WTC11 (cell line): Measurements from ENCODE around the gene MACROH2A2.

ENCODE experiments used
- ATF3 ChIP-seq: sonication (generic); formaldehyde crosslinking; conservative IDR thresholded peaks from 2 replicates; pipeline ENCODE4 v1.8.1; 2022; ENCODE audit warnings: mild to moderate bottlenecking, missing genetic modification reagents
- CREB1 ChIP-seq: sonication (generic); formaldehyde crosslinking; IDR thresholded peaks from 2 replicates; pipeline ENCODE4 v1.8.0; 2023; ENCODE audit warnings: mild to moderate bottlenecking, missing genetic modification reagents
- CTCF ChIP-seq: fragments of 200-600 bp; IDR thresholded peaks from 2 replicates; pipeline ENCODE4 v1.8.0; 2022; ENCODE audit warnings: antibody characterized with exemption
- ERG ChIP-seq: fragments of 250-450 bp; sonication (Bioruptor Pico); IDR thresholded peaks from 2 replicates; pipeline ENCODE4 v1.8.0; 2021; ENCODE audit warnings: mild to moderate bottlenecking
- FOXJ3 ChIP-seq: sonication (generic); formaldehyde crosslinking; IDR thresholded peaks from 2 replicates; pipeline ENCODE4 v1.9.0; 2021; ENCODE audit warnings: missing genetic modification reagents, mild to moderate bottlenecking, borderline replicate concordance
- GABPB1 ChIP-seq: sonication (generic); formaldehyde crosslinking; IDR thresholded peaks from 2 replicates; pipeline ENCODE4 v1.8.1; 2023; ENCODE audit warnings: mild to moderate bottlenecking, missing genetic modification reagents
- KAT7 ChIP-seq: sonication (generic); formaldehyde crosslinking; IDR thresholded peaks from 2 replicates; pipeline ENCODE4 v1.8.1; 2023; ENCODE audit warnings: missing genetic modification reagents, mild to moderate bottlenecking, borderline replicate concordance
- NR2C2 ChIP-seq: sonication (generic); formaldehyde crosslinking; IDR thresholded peaks from 2 replicates; pipeline ENCODE4 v1.8.0; 2022; ENCODE audit warnings: mild to moderate bottlenecking, missing genetic modification reagents
- RELA ChIP-seq: sonication (generic); formaldehyde crosslinking; IDR thresholded peaks from 2 replicates; pipeline ENCODE4 v1.8.1; 2022; ENCODE audit warnings: missing genetic modification reagents, mild to moderate bottlenecking, borderline replicate concordance
- SMAD4 ChIP-seq: sonication (generic); formaldehyde crosslinking; IDR thresholded peaks from 2 replicates; pipeline ENCODE4 v1.8.0; 2022; ENCODE audit warnings: mild to moderate bottlenecking, missing genetic modification reagents
- SP1 ChIP-seq: sonication (generic); formaldehyde crosslinking; conservative IDR thresholded peaks from 2 replicates; pipeline ENCODE4 v1.8.1; 2022; ENCODE audit warnings: missing genetic modification reagents
- TEAD4 ChIP-seq: sonication (generic); formaldehyde crosslinking; IDR thresholded peaks from 2 replicates; pipeline ENCODE4 v1.8.0; 2022; ENCODE audit warnings: mild to moderate bottlenecking, missing genetic modification reagents
- ZNF425 ChIP-seq: fragments of 250-450 bp; sonication (Bioruptor Pico); conservative IDR thresholded peaks from 2 replicates; pipeline ENCODE4 v1.9.0; 2021; ENCODE audit warnings: mild to moderate bottlenecking

GRCh38 chr10:70093335-70093944, 40.8 kb downstream of the MACROH2A2 start:
- no peak for TF ChIP-seq NR2C2 (CRISPR knock-in tag)
- TF ChIP-seq TEAD4 (CRISPR knock-in tag): no peak
- TF ChIP-seq KAT7 (CRISPR knock-in tag): no peak
- no peak for TF ChIP-seq CTCF
- no peak for TF ChIP-seq RELA (CRISPR knock-in tag)
- TF ChIP-seq ATF3 (CRISPR knock-in tag): no peak
- no peak for TF ChIP-seq FOXJ3 (CRISPR knock-in tag)
- TF ChIP-seq ERG (CRISPR knock-in tag): no peak
- TF ChIP-seq SP1: no peak
- no peak for TF ChIP-seq CREB1 (CRISPR knock-in tag)
- TF ChIP-seq ZNF425: no peak
- no peak for TF ChIP-seq GABPB1 (CRISPR knock-in tag)
- TF ChIP-seq SMAD4: no peak
